NT2/D1 (cell line): Measurements from ENCODE around the gene OR10P1.

Experiments
- SUZ12 ChIP-seq: IDR thresholded peaks from 2 replicates; pipeline ENCODE4 v1.6.1; 2011; ENCODE audit not compliant: insufficient read length, insufficient read depth; ENCODE audit errors: extremely low read depth
- YY1 ChIP-seq: IDR thresholded peaks from 2 replicates; pipeline ENCODE4 v1.6.1; 2011; ENCODE audit not compliant: insufficient read length, insufficient read depth
- ZNF274 ChIP-seq: IDR thresholded peaks from 2 replicates; pipeline ENCODE4 v1.6.1; 2011; ENCODE audit warnings: mild to moderate bottlenecking, low read depth, low read length

DNA sequence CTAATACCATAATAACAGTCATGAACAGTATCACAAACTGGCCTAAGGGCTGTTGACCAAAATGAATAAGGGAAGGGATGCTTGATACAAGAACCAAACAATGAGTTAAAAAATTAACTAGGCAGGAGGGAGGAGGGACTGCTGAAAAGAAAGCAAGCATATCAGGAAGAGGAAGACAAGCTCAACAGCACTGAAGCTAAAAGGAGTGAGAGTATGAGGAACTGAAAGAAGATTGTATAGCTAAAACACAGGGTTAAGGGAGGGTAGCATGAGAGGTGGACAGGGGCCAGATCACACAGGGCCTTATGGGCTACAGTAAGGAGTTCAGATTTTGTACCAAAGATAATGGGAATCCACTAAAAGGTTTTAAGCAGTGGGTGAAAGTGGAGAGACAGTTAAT lies 36.9 kb downstream of the OR10P1 start:
- TF ChIP-seq YY1 (no peak), SUZ12 (no peak), ZNF274 (no peak)
